GM23338 (cell line): ENCODE measurements around the gene LRTM2. TPM values are rescaled to one million over a fixed set of nuclear protein-coding genes. Genes with fewer than 3 reads are reported as not detected.

Experiments used
- ATAC-seq: fragments of 200-7000 bp; cut with Tn5 transposase; 3 replicates; pipeline ENCODE4 v1.9.1; 2020
- DNase-seq: peaks from one replicate; pipeline ENCODE4 v3.0.0-alpha.2; 2015; ENCODE audit warnings: low spot score
- H2AFZ ChIP-seq: fragments of 200-600 bp; sonication (generic); 2 replicates; pipeline ENCODE4 v1.8.0; 2016; ENCODE audit warnings: antibody characterized with exemption, mild to moderate bottlenecking, moderate library complexity
- H3F3A ChIP-seq: fragments of 200-600 bp; sonication (generic); replicated peaks from 2 replicates; pipeline ENCODE4 v1.8.0; 2017; ENCODE audit warnings: antibody characterized with exemption, mixed run types, low read depth
- H3K27ac ChIP-seq: fragments of 200-600 bp; sonication (generic); 2 replicates; pipeline ENCODE4 v1.6.1; 2016; ENCODE audit warnings: low read depth
- H3K27me3 ChIP-seq: fragments of 200-600 bp; sonication (generic); 2 replicates; pipeline ENCODE4 v1.8.0; 2016; ENCODE audit warnings: mild to moderate bottlenecking, mixed run types, moderate library complexity; ENCODE audit not compliant: insufficient read depth
- H3K36me3 ChIP-seq: fragments of 200-600 bp; sonication (generic); 2 replicates; pipeline ENCODE4 v1.8.0; 2016; ENCODE audit warnings: mild to moderate bottlenecking; ENCODE audit not compliant: insufficient read depth
- H3K4me1 ChIP-seq: fragments of 200-600 bp; sonication (generic); 2 replicates; pipeline ENCODE4 v1.8.0; 2016; ENCODE audit warnings: mild to moderate bottlenecking, moderate library complexity; ENCODE audit not compliant: insufficient read depth
- H3K4me2 ChIP-seq: fragments of 200-600 bp; sonication (generic); 2 replicates; pipeline ENCODE4 v1.7.1; 2017; ENCODE audit warnings: mixed run types
- H3K4me3 ChIP-seq: fragments of 200-600 bp; sonication (generic); 2 replicates; pipeline ENCODE4 v1.6.1; 2016; ENCODE audit warnings: mixed run types
- H3K79me2 ChIP-seq: fragments of 200-600 bp; sonication (generic); replicated peaks from 2 replicates; pipeline ENCODE4 v1.8.0; 2017; ENCODE audit warnings: mild to moderate bottlenecking; ENCODE audit not compliant: insufficient read depth
- H3K9me2 ChIP-seq: fragments of 200-600 bp; sonication (generic); 2 replicates; pipeline ENCODE4 v1.8.0; 2017; ENCODE audit not compliant: insufficient read depth
- H4K20me1 ChIP-seq: fragments of 200-600 bp; sonication (generic); replicated peaks from 2 replicates; pipeline ENCODE4 v1.8.0; 2017; ENCODE audit warnings: mild to moderate bottlenecking; ENCODE audit not compliant: insufficient read depth
- H3K27ac Mint-ChIP-seq: 2 replicates; pipeline ENCODE4 v1.8.0; 2020; ENCODE audit warnings: inconsistent platforms, mild to moderate bottlenecking, moderate library complexity, mixed read lengths
- H3K27me3 Mint-ChIP-seq: 3 replicates; pipeline ENCODE4 v1.8.0; 2022; ENCODE audit warnings: low read depth, mild to moderate bottlenecking, moderate library complexity, mixed read lengths, inconsistent platforms; ENCODE audit not compliant: insufficient read depth, poor library complexity
- H3K36me3 Mint-ChIP-seq: 3 replicates; pipeline ENCODE4 v1.8.0; 2021; ENCODE audit warnings: low read depth, mild to moderate bottlenecking, inconsistent platforms, moderate library complexity, mixed read lengths
- H3K4me1 Mint-ChIP-seq: 3 replicates; pipeline ENCODE4 v1.8.0; 2020; ENCODE audit warnings: mild to moderate bottlenecking, inconsistent platforms, mixed read lengths
- H3K4me3 Mint-ChIP-seq: 3 replicates; pipeline ENCODE4 v1.8.0; 2021; ENCODE audit warnings: moderate library complexity, mild to moderate bottlenecking, inconsistent platforms, mixed read lengths
- H3K9me3 Mint-ChIP-seq: 3 replicates; pipeline ENCODE4 v1.8.0; 2020; ENCODE audit warnings: moderate library complexity, mild to moderate bottlenecking, inconsistent platforms, mixed read lengths
- JUNB ChIP-seq: IDR thresholded peaks from one replicate; pipeline ENCODE4 v1.6.1; 2016; ENCODE audit warnings: antibody characterized with exemption; ENCODE audit not compliant: unreplicated experiment
- NANOG ChIP-seq: IDR thresholded peaks from 2 replicates; pipeline ENCODE4 v1.6.1; 2016; ENCODE audit warnings: antibody characterized with exemption, borderline replicate concordance
- REST ChIP-seq: IDR thresholded peaks from one replicate; pipeline ENCODE4 v1.6.1; 2018; ENCODE audit warnings: antibody characterized with exemption; ENCODE audit not compliant: unreplicated experiment
- ZNF114 ChIP-seq: fragments of 250-450 bp; sonication (Bioruptor Pico); IDR thresholded peaks from 2 replicates; pipeline ENCODE4 v1.5.0; 2020; ENCODE audit warnings: mild to moderate bottlenecking, moderate library complexity
- ZNF331 ChIP-seq: fragments of 250-450 bp; sonication (Bioruptor Pico); IDR thresholded peaks from 2 replicates; pipeline ENCODE4 v1.5.0; 2020; ENCODE audit warnings: low read depth, mild to moderate bottlenecking, moderate library complexity
- ZNF462 ChIP-seq: fragments of 250-450 bp; sonication (Bioruptor Pico); IDR thresholded peaks from 2 replicates; pipeline ENCODE4 v1.5.0; 2020; ENCODE audit warnings: mild to moderate bottlenecking, moderate library complexity
- polyA plus RNA-seq: library from polyadenylated mRNA; unstranded; fragments of >200 nt; fragmentation: Nextera tagmentation; extraction: Ambion mirVana; gene quantifications from 2 replicates; pipeline ENCODE4 v1.2.1, GENCODE V29; 2016
- total RNA-seq: library from RNA; depleted of rRNA; stranded (reverse); fragments of >200 nt; shearing (Covaris generic); gene quantifications from 2 replicates; pipeline ENCODE4 v1.2.3, GENCODE V29; 2014

LRTM2 gene
- total and polyA plus RNA-seq, 2 experiments from 2014 or later: 0.08 TPM; not detected in 1

GRCh38 chr12:1859643-1860042 is 39.3 kb downstream of the LRTM2 start (continued):
- TF ChIP-seq ZNF462 (CRISPR knock-in tag): no peak

- no peak overlapping the region for H3K4me2 ChIP-seq
- H3F3A ChIP-seq: no peaks in the 10 kb centered on the region
- no peaks in the 10 kb centered on the region for H3K27me3 ChIP-seq
- no peak for DNase-seq
- no peak overlapping the region for H2AFZ ChIP-seq
- no peaks in the 10 kb centered on the region for H3K4me1 Mint-ChIP-seq
- ATAC-seq: no peak
- H3K9me3 Mint-ChIP-seq: no peaks in the 10 kb centered on the region; the same call in 2 of the 3 replicates
- no peaks in the 10 kb centered on the region for H4K20me1 ChIP-seq
- no peaks in the 10 kb centered on the region for H3K36me3 Mint-ChIP-seq
- H3K4me3 ChIP-seq: no peak overlapping the region
- no peak overlapping the region for H3K4me3 Mint-ChIP-seq
- H3K4me1 ChIP-seq: no peaks in the 10 kb centered on the region
- no peak overlapping the region for H3K27ac ChIP-seq
- peaks cover 6% of the 10 kb centered on the region for H3K27me3 Mint-ChIP-seq
- no peak overlapping the region for H3K27ac Mint-ChIP-seq
- H3K9me2 ChIP-seq: no peaks in the 10 kb centered on the region
- no peaks in the 10 kb centered on the region for H3K79me2 ChIP-seq
- H3K36me3 ChIP-seq: no peaks in the 10 kb centered on the region
- TF ChIP-seq ZNF462 (CRISPR knock-in tag): no peak
- no peak for TF ChIP-seq JUNB
- TF ChIP-seq NANOG: no peak
- TF ChIP-seq ZNF114 (CRISPR knock-in tag): no peak
- TF ChIP-seq ZNF331: no peak
- no peak for TF ChIP-seq REST
These were observed 42.6 kb downstream of the LRTM2 start for GRCh38 chr12:1862973-1863372.
